Measurements from ENCODE around the gene NDUFV2.
"Not testable (repeated sequence)": the region's sequence is repeated elsewhere in the genome, so short reads cannot be mapped to it uniquely, and the experiment has no call there.

The NDUFV2 gene

GRCh38 chr18:9102508-9103375, at the start of gene NDUFV2:
Gene NDUFV2, plus strand, starts transcription at chr18:9102699. Its CDS starts 45 bp downstream, at chr18:9102744.
- peak; percentile 95 to 97 for DNase-seq

DNA sequence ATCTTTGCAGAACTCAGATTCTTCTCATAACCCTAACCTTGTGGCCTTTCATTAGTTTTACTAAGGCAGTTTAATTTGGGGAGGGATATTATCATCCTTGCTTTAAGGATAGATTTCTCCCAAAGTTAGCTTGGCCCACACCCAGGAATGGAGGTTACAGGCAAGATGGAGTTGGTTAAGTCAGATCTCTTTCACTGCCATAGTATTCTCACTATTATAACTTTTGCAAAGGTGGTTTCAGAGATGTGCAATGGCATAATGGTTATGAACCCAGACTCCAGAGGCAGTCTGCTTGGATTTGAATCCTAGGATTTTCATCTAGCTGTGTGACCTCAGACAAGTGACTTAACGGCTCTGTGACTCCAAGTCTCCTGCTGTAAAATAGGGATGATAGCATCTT, 48.7 kb upstream of the NDUFV2 start:
- DNase-seq, result no peak

DNA sequence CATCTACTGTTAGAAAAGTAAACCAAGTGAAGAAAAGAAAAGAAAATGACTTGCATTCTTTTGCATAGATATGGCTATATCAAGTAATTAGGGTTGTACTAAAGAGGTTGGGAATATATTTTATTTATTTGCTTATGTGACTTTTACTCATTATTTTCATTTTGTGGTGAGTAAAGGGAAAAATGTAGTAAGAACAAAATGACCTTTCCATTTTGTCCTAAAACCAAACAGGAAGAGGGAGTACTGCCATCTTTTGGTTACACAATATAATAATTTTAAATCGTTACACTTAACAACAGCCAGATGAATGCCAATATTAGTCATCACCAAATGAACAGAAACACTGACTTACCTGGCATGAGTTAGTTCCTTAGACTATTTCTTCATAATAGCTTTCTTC, 47.3 kb upstream of the NDUFV2 start:
- peak in 1 of 2 experiments; percentile 9 for DNase-seq

GRCh38 chr18:9055626-9056025, 46.9 kb upstream of the NDUFV2 start:
- DNase-seq, result no peak

GRCh38 chr18:9057646-9058045, 44.9 kb upstream of the NDUFV2 start:
- no peak for DNase-seq

DNA sequence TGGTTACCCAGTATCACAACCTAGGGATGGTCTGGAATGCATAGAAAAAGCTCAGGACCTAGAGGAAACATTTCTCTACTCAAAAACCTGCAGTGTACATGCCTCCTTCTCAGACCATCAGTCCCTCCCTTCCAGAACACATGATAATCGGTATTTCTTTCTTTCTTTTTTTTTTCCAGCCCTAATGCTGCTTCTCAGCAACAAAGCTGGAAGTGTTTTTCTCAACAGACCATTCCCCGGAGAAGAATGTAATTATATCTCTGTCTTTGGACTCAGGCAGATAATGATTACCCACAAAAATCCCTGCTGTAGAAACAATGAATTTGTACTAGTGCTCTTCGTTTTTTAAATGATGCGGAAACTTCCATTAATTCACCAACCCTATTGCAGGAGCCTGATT, 44.1 kb upstream of the NDUFV2 start:
- DNase-seq, result no peak

GRCh38 chr18:9062418-9062751, 40.1 kb upstream of the NDUFV2 start:
- DNase-seq, result no peak

GRCh38 chr18:9065864-9066263, 36.6 kb upstream of the NDUFV2 start:
- DNase-seq, result no peak

DNA sequence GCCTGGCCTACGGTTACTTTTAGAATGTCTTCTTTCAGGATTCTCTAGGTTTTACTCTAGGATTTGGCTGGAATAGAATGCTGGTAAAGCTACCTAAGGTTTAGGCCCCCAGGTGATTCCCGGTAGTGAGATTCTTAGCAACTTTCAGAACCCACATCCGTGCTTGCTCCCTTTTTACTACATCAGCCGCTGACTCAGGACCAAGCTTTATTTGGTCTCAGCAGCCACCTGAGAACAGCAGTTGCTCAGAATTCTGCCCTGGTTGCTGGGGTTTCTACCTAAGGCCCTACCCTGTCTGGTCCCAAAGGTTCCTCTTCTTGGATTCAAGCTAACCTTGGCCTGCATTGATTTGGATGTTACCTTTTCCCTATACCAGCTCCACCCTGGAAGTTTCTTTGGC, 36.1 kb upstream of the NDUFV2 start:
- no peak for DNase-seq

DNA sequence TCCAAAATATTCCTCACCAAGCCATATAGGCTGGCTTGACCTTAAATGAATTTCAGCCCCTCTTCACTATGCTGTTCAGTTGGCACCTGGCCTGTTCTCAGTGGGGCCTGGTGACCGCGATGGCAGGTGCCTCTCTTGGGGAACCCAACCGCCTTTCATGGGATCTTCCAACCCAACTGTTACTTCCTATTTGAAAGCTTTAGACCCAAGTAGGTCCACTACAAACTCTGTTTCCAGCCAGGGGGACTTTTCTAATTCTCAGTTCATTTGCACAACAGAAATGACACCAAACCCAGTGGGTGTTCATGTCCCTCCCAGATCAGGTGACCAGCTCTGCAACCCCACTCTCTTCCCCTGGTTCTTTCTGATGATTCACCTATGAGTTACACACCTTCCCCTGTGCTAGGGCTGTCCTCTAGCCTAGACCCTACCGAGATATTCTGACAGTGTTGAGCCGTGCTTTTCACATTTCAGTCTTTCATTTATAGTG, 35.6 kb upstream of the NDUFV2 start:
- DNase-seq, result no peak

- no peak for DNase-seq
Measured at GRCh38 chr18:9067823-9068222, 34.7 kb upstream of the NDUFV2 start.

DNA sequence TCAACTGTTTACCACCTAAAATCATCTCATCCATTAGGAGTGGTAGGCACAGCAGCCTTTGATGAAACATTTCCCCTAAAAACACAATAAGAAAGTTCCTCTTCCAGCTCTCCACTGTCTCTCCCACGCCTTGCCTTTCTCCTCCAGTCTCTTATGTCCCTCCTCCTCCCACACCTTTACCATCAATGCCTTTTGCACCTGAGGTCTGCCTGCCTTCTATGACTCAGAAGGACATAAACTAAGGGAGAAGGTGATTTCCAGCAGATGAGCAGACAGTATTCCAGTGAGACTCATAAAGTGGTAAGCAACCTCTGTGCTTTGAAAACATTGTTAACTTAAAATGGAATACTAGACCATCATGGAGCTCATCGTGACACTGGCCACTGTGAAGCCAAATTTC, 34.2 kb upstream of the NDUFV2 start:
- DNase-seq, result no peak

- DNase-seq, result no peak
Measured at GRCh38 chr18:9069601-9070000, 32.9 kb upstream of the NDUFV2 start.

DNA sequence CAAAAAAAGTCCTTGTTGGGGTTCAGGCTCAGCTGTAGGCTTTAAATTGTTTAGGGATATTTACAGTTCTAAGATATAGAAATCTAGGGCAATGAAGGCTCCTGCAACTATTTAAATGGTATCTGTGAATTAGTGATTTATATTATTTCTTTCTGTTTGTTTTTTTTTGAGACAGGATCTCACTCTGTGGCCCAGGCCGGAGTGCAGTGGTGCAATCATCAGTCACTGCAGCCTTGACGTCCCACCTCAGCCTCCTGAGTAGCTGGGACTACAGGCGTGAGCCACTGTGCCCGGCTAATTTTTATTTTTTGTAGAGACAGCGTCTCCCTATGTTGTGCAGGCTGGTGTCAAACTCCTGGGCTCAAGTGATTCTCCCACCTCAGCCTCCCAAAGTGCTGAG, 32.3 kb upstream of the NDUFV2 start:
- no peak for DNase-seq

- DNase-seq, result no peak
Measured at GRCh38 chr18:9079818-9080528, 22.5 kb upstream of the NDUFV2 start.

DNA sequence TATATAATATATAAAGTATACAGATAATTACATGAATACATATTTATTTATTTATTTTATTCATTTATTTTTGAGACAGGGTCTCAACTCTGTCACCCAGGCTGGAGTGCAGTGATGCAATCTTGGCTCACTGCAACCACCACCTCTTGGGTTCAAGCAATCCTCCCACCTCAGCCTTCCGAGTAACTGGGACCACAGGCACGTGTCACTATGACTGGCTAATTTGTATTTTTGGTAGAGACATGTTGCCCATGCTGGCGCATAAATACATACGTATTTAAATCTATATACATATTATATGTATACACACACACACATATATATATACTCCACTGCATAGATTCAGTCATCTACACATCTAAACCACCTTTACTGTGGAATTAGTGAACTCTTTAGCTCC, 20.6 kb upstream of the NDUFV2 start:
- no peak for DNase-seq

DNA sequence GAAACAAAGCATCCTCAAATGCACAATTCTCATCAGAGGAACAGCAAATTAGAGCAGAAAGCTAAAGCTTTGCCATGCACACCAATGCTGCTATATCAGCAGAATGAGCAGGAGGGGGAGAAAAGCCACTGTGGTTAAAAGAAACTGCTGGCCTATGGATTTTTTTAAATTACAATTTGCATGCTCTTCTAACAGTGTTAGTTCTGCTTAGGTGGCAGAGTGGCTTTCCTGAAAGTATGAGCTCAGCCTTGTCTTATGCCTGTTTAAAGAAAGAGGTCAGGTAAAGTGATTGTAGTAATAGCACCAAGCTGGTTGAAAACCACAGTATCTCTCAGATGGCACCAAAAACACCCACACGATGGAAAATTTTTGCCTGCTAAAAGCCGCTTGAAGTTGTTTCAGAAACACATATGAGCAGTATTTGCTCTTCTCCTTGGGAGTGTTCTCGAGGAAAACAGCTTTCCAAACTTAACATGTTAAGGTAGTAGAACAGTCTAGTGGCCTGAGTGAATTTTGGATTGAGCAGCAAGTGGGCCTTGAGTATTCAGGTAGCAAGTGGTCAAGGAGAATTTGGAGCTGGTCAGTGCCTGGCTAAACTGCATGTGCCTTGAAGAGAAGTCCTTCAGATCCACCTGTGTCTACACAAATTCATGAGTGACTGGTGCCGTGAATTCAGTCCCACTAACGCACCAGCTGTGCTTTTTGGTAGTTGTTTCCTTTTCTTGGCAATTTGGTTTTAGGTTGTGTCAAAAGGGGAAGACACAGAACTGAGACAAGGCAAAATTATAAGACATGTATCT, 19.6 kb upstream of the NDUFV2 start:
- DNase-seq, result no peak

- no peak for DNase-seq
Measured at GRCh38 chr18:9086015-9086414, 16.5 kb upstream of the NDUFV2 start.

DNA sequence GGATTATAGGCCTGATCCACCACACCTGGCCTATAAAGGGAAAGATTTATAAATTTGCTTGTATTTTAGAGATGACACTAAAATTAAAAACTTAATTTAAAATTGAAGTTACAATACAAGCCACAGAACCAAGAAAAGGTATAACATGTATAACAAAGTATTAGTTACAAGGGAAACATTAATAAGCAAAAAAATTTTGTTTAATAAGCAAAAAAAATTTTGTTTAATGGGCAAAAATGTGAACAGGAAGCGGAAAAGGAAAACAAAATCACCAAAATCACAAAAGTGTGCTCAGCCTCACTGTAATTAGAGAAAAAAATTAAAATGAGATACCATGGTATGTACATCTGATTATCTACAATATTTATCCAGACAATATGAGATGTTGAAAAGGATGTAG, 15.9 kb upstream of the NDUFV2 start:
- no peak for DNase-seq

DNA sequence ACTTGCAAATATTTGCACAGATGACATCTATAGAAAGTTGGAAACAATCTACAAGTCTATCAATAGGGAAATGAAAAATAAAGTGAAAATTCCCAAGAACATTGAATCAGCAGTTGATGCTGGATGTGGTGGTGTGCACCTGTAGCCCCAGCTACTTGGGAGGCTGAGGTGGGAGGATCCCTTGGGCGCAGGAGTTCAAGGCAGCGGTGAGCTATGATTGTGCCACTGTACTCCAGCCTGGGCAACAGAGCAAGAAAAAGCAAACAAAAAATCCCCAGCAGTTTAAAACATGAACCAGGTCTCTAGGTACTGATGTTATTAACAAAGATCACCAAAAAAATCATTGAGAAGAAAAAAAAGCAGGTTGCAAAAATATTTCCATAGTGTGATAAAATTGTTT, 15.4 kb upstream of the NDUFV2 start:
- DNase-seq, result no peak

GRCh38 chr18:9088252-9088651, 14.2 kb upstream of the NDUFV2 start:
- DNase-seq, result no peak

GRCh38 chr18:9088727-9089126, 13.8 kb upstream of the NDUFV2 start:
- DNase-seq, result not testable (repeated sequence)

- DNase-seq, result no peak
Measured at GRCh38 chr18:9090578-9090977, 11.9 kb upstream of the NDUFV2 start.

Data from NCI-H2081 (cell line).